Breast epithelium (tissue), 4 donors: ENCODE data around the gene PTPN14. TPM values are rescaled to one million over a fixed set of nuclear protein-coding genes. Genes with fewer than 3 reads are reported as not detected.

ENCODE experiments used
- DNase-seq, 2 donors: peaks; one replicate each; pipeline ENCODE4 v3.0.0-alpha.2; 2019; ENCODE audit warnings: low spot score in 2 of 2
- H3K27ac ChIP-seq, 2 donors: fragments of 200-600 bp; sonication (generic) in 1 of 2; one replicate each; pipeline ENCODE4 v1.5.1; 2016 to 2019; ENCODE audit warnings: mild to moderate bottlenecking in 1 of 2
- H3K27me3 ChIP-seq, 2 donors: fragments of 200-600 bp; sonication (generic) in 1 of 2; one replicate each; pipeline versions ENCODE4 v1.5.1 to v1.6.0; 2017 to 2019; ENCODE audit warnings: control low read depth in 1 of 2, mild to moderate bottlenecking in 1 of 2
- H3K36me3 ChIP-seq: fragments of 200-600 bp; one replicate; pipeline ENCODE4 v1.5.1; 2019
- H3K4me1 ChIP-seq, 2 donors: fragments of 200-600 bp; sonication (generic); one replicate each; pipeline ENCODE4 v1.5.1; 2016 to 2019; ENCODE audit warnings: control low read depth in 1 of 2
- H3K4me3 ChIP-seq, 3 donors: fragments of 200-600 bp; sonication (generic); 1 replicate in 2 of 3; 2 replicates in 1 of 3; pipeline ENCODE4 v1.5.1; 2016 to 2019; ENCODE audit warnings: mild to moderate bottlenecking in 3 of 3, moderate library complexity in 2 of 3
- H3K9me3 ChIP-seq, 2 donors: fragments of 200-600 bp; sonication (generic) in 1 of 2; one replicate each; pipeline ENCODE4 v1.5.1; 2016 to 2019; ENCODE audit warnings: control low read depth in 1 of 2
- CTCF ChIP-seq, 3 donors: fragments of 450-650 bp; IDR thresholded peaks; one replicate each; pipeline ENCODE4 v1.5.1; 2016 to 2017; ENCODE audit warnings: antibody characterized with exemption in 3 of 3, mild to moderate bottlenecking in 3 of 3, moderate library complexity in 3 of 3
- POLR2A ChIP-seq: fragments of 450-650 bp; IDR thresholded peaks from one replicate; pipeline ENCODE4 v1.6.1; 2016; ENCODE audit warnings: antibody characterized with exemption, mild to moderate bottlenecking, moderate library complexity
- POLR2AphosphoS5 ChIP-seq, 3 donors: sonication (generic); formaldehyde crosslinking; IDR thresholded peaks; one replicate each; pipeline ENCODE4 v1.6.1; 2017; ENCODE audit warnings: antibody characterized with exemption in 3 of 3
- intact Hi-C: fragments of 100-400 bp; cut with DNase I; formaldehyde crosslinking; loops from one replicate; pipeline ENCODE4 v1.15.1; 2023; ENCODE audit warnings: low total_unique reads
- total RNA-seq, 3 donors: library from RNA; depleted of rRNA; stranded (reverse); fragments of >200 nt; gene quantifications; one replicate each; pipeline ENCODE4 v1.1.0, GENCODE V29; 2016

The PTPN14 gene
- total RNA-seq, 3 donors from 2014 or later: 30.4 to 57.4 (median 49.5) TPM

GRCh38 chr1:214378492-214378891 lies 172.9 kb downstream of the PTPN14 start:
- Histone ChIP-seq H3K27me3 (no peaks in the 10 kb centered on the region), H3K36me3 (no peaks in the 10 kb centered on the region), H3K4me3 (no peak overlapping the region), H3K4me1 (no peaks in the 10 kb centered on the region), H3K27ac (peak overlapping the region; percentile 57 to 62), H3K9me3 (no peaks in the 10 kb centered on the region)
- intact Hi-C loops: no loop called here
- no peak for DNase-seq
- TF ChIP-seq POLR2AphosphoS5 (IDR thresholded peaks at IDR 0.05): no peak
- TF ChIP-seq CTCF (IDR thresholded peaks at IDR 0.05): no peak
- TF ChIP-seq POLR2A: no peak

GRCh38 chr1:214377886-214378285 lies 173.5 kb downstream of the PTPN14 start:
- Histone ChIP-seq H3K27ac (peak overlapping the region; percentile 58 to 62), H3K9me3 (no peaks in the 10 kb centered on the region), H3K27me3 (no peaks in the 10 kb centered on the region), H3K4me3 (no peak overlapping the region), H3K36me3 (no peaks in the 10 kb centered on the region), H3K4me1 (no peaks in the 10 kb centered on the region)
- TF ChIP-seq POLR2AphosphoS5 (IDR thresholded peaks at IDR 0.05): peak; percentile 18 to 45 (median 24)
- no peak for TF ChIP-seq CTCF (IDR thresholded peaks at IDR 0.05)
- intact Hi-C loops: no loop called here
- peak in 1 of 2 donors; percentile 70 for DNase-seq

DNA sequence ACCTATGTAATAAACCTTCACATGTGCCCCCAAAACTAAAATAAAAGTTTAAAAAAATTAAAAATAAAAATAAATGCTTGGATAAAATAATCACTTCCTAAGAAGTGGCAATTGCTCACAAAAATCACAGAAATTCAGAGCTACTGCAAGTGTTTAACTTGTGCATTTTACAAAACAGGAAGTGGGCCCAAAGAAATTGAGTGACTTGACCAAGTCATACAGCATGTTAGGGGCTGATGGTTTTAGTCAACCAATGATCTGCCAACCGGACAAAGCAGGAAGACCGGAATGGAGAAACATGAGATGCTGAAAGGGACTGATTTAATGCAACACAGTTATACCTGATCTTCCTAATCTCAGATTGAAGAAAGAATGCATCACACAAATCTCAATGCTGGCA lies 173.9 kb downstream of the PTPN14 start:
- no peaks in the 10 kb centered on the region for H3K36me3 ChIP-seq
- H3K4me1 ChIP-seq: no peaks in the 10 kb centered on the region
- H3K4me3 ChIP-seq: no peak overlapping the region
- intact Hi-C loops: no loop called here
- TF ChIP-seq POLR2A: no peak
- no peak for TF ChIP-seq POLR2AphosphoS5 (IDR thresholded peaks at IDR 0.05)
- no peak for TF ChIP-seq CTCF (IDR thresholded peaks at IDR 0.05)
- no peaks in the 10 kb centered on the region for H3K27me3 ChIP-seq
- no peaks in the 10 kb centered on the region for H3K9me3 ChIP-seq
- DNase-seq: no peak
- peak overlapping the region; percentile 58 to 62 for H3K27ac ChIP-seq

DNA sequence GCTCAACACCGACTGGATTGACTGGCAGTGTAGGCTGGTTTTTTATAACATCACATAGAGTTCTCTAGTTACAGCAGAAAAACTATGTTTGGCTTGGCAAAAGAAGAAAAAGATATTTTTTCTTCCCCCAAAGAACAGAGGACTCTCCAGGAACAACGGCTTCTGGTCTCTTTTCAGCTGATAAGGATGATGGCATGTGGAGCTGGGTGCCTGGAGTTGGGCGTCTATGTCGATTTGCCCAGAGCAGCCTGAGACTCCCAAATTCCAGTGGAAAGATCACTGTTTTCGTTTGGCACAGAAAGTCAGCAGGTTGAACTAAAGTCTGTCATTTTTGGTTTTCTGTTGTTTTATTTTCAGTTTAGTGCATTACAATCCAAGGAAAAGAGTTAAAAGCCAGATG lies 179.3 kb downstream of the PTPN14 start:
- Histone ChIP-seq H3K4me1 (no peaks in the 10 kb centered on the region), H3K9me3 (no peaks in the 10 kb centered on the region), H3K27me3 (no peaks in the 10 kb centered on the region), H3K4me3 (no peak overlapping the region), H3K36me3 (no peaks in the 10 kb centered on the region), H3K27ac (no peak overlapping the region)
- TF ChIP-seq CTCF (IDR thresholded peaks at IDR 0.05) (no peak), POLR2AphosphoS5 (IDR thresholded peaks at IDR 0.05) (no peak), POLR2A (no peak)
- DNase-seq: no peak
- intact Hi-C loops: no loop called here

GRCh38 chr1:214370615-214371014 lies 180.8 kb downstream of the PTPN14 start:
- H3K27ac ChIP-seq: no peak overlapping the region
- H3K4me3 ChIP-seq: no peak overlapping the region
- intact Hi-C loops: no loop called here
- no peaks in the 10 kb centered on the region for H3K36me3 ChIP-seq
- no peak for DNase-seq
- TF ChIP-seq POLR2A (no peak), POLR2AphosphoS5 (IDR thresholded peaks at IDR 0.05) (no peak)
- H3K9me3 ChIP-seq: no peaks in the 10 kb centered on the region
- no peaks in the 10 kb centered on the region for H3K27me3 ChIP-seq
- no peaks in the 10 kb centered on the region for H3K4me1 ChIP-seq

GRCh38 chr1:214369364-214369763 lies 182.0 kb downstream of the PTPN14 start:
- Histone ChIP-seq H3K4me3 (no peak overlapping the region), H3K4me1 (no peaks in the 10 kb centered on the region), H3K9me3 (no peaks in the 10 kb centered on the region), H3K27ac (no peak overlapping the region), H3K36me3 (peaks cover under 1% of the 10 kb centered on the region), H3K27me3 (no peaks in the 10 kb centered on the region)
- DNase-seq: no peak
- intact Hi-C loops: no loop called here
- TF ChIP-seq POLR2AphosphoS5 (IDR thresholded peaks at IDR 0.05) (no peak), POLR2A (no peak), CTCF (IDR thresholded peaks at IDR 0.05) (no peak)
